HG02943 (cell line): ENCODE measurements around the gene RHOC.
"Not testable (repeated sequence)": the region's sequence is repeated elsewhere in the genome, so short reads cannot be mapped to it uniquely, and the experiment has no call there.

Experiments used
- ATAC-seq: cut with Tn5 transposase; IDR thresholded peaks from one replicate; pipeline ENCODE4 v1.9.1; 2021; ENCODE audit warnings: mild to moderate bottlenecking, low read depth, moderate library complexity; ENCODE audit not compliant: unreplicated experiment

RHOC gene

GRCh38 chr1:112706505-112707220 lies at the start of gene RHOC:
Gene RHOC (minus strand): TSS chr1:112707127. CDS start chr1:112703799, 3,328 bp downstream.
- peak; percentile 60 for ATAC-seq

DNA sequence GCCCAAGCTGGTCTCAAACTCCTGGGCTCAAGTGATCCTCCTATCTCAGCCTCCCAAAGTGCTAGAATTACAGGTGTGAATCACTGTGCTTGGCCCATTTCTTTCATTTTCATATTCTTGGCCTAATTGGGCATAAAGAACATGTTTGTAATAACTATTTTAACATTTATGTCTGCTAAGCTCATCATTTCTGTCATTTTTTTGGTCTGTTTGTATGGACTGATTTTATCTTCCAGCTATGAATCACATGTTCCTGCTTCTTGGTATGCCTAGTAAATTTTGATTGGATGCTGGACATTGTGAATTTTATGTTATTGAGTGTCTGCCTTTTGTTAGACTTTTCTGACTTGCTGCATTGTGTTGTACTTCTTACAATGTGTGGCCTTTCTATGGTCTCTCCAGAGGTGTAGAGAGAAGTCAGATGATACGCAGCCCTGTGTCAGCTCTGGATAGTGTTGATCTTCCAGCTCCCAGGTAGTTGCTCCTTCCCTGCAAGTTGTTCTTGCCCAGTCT lies 47.2 kb upstream of the RHOC start:
- ATAC-seq: no peak

- ATAC-seq: no peak
Measured at GRCh38 chr1:112748396-112748795, 41.5 kb upstream of the RHOC start.

GRCh38 chr1:112744009-112744578 lies 37.2 kb upstream of the RHOC start:
- ATAC-seq: no peak

- ATAC-seq: no peak
Measured at GRCh38 chr1:112743174-112744008, 36.5 kb upstream of the RHOC start.

DNA sequence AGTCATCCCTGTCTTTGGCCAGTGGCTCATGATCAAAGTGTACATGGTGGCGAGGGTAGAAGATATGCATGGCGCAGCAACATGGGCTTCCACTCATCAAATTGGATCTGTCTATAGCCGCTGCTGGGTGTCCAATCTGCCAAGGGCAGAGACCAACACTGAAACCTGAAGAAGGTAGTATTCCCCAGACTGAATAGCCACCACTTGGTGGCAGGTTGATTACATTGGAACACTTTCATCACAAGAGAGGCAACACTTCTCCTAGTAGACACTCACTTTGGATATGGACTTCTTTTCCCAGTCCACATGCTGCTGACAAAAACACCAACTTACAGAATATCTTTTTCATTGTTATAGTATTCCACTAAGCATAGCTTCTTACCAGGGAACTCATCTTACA lies 30.6 kb upstream of the RHOC start:
- ATAC-seq: no peak

DNA sequence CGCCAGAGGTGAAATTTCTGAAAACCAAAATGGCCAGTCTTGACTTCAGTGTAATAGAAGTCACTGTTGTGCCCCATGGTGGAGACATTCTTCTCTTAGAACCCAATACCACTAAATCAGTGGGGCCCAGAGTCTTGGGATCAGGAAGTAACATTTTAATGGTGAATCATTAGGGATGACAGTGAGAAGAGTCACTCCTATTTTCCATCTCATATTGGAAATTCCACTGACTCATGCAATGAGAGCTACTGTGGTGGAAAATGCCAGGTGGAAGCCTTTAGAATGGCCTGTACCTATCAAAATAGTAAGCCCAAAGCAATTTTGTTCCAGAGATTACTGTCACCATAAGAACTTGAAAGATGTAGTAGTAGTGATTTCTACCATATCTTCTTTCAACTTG lies 28.8 kb upstream of the RHOC start:
- ATAC-seq: no peak

GRCh38 chr1:112731451-112731850 lies 24.5 kb upstream of the RHOC start:
- ATAC-seq: no peak

DNA sequence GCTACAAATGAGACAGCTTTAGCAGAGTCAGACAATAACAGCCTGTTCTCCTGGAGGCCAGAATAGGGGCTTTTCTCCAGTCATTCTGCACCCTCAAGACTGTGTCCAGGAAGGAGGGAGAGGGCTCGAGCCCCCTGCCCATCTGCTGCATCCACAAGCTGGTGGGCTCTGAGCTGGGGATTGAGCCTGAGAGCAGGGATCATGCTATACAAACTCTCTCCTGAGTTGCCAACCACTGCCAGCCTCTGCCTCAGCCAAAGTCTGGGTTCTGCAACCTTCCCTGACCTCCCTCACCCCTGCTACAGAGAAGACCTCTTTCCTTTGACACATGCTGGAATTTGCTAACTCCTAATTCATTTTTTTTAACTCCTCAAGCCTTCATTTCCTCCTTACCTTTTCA lies 23.0 kb upstream of the RHOC start:
- no peak for ATAC-seq

DNA sequence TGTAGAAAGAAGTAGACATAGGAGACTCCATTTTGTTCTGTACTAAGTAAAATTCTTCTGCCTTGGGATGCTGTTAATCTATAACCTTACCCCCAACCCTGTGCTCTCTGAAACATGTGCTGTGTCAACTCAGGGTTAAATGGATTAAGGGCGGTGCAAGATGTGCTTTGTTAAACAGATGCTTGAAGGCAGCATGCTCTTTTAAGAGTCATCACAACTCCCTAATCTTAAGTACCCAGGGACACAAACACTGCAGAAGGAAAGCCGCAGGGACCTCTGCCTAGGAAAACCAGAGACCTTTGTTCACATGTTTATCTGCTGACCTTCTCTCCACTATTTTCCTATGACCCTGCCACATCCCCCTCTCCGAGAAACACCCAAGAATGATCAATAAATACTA lies 22.1 kb upstream of the RHOC start:
- ATAC-seq: not testable (repeated sequence)

- not testable (repeated sequence) for ATAC-seq
Measured at GRCh38 chr1:112728306-112728971, 21.5 kb upstream of the RHOC start.

DNA sequence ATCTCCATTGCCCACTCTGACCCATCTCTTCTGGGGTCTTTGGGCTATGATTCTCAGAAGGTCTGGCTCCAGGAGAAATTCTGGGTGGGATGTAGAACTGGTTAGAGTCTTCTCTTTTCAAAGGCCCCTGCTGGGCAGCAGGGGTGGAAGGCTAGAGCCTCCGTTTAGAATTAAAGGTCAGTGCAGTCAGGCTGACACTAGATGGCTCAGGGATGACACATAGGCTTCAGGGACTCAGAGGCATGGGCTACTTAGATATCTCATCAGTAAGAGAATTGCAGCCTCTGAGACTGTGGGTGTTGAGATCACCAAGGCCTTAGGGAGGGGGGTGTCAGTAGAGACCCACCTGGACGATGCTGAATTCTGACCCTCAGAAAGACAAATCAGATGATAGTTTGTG lies 20.8 kb upstream of the RHOC start:
- no peak for ATAC-seq

GRCh38 chr1:112724240-112724639 lies 17.3 kb upstream of the RHOC start:
- ATAC-seq: not testable (repeated sequence)

GRCh38 chr1:112723511-112723839 lies 16.5 kb upstream of the RHOC start:
- ATAC-seq: no peak

DNA sequence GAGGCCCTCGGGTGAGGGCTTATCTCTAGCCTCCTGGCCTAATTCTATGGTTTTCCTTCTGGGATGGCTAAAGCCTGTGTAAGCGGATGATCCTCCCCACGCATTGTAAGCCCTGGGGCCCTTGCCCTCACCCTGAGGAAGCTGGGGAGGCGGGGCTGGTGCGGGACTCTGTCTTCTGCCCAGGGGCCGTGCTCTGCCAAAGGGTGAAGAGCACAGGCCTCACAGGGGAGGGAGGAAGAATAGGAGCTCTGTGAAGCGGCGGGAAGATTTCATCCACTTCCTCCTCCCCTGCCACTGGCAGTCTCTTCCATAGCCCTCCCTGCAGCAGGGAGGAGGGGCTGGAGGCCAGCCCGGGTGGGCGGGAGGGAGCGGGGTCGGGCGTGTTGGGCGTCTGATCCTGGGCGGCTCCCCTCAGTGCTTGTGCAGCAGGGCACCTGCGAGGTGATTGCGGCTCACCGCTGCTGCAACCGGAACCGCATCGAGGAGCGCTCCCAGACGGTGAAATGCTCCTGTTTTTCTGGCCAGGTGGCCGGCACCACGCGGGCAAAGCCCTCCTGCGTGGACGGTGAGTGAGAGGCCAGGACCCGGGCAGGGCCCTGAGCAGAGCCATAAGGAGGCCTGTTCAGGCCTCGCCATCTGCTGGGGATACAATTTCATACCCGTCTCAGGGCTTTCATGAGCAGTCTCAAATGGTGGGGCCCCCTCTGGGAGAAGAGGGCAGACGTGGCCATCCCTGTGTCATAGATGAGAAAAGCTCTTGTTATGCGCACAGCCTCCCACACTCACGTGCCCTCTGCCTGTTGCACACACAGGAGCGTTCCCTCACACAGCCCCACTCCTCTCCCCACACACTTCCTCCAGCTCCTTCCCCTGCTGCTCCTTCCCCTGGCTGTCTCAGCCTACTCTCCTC lies 15.9 kb upstream of the RHOC start:
- ATAC-seq: no peak

DNA sequence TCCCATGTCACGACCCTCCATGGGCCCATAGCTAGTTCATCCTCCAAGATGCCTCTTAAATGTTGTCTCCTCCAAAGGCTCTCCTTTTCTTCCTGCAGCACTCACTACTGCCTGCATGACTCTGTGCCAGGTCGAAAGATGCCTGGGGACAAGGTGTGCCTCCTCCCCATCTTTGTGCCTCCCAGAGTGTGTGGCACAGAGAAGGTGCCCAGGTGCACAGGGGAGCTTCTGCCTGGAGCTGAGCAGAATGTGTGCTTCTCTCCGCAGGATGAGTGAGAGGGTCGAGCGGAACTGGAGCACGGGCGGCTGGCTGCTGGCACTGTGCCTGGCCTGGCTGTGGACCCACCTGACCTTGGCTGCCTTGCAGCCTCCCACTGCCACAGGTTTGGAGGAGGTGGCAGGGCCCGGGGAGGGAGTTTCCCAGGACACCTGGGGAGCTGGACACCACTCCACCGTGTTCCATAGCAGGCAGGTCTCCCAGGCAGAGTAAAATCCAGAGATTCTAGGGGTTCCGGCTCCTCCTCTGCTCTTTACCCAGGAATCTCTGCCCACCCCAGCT lies 15.1 kb upstream of the RHOC start:
- no peak for ATAC-seq

DNA sequence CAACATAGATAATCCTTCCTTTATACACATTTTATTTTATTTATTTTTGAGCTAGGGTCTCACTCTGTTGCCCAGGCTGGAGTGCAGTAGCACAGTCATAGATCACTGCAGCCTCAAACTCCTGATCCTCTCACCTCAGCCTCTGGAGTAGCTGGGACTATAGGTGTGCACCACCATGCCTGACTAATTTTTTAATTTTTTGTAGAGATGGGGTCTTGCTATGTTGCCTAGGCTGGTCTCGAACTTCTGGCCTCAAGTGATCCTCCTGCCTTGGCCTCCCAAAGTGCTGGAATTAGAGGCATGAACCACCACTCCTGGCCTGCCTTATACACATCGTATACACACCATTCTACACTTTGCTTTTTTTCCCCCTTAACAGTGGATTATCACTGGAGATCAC lies 14.4 kb upstream of the RHOC start:
- not testable (repeated sequence) for ATAC-seq

GRCh38 chr1:112720800-112721199 lies 13.9 kb upstream of the RHOC start:
- ATAC-seq: no peak

DNA sequence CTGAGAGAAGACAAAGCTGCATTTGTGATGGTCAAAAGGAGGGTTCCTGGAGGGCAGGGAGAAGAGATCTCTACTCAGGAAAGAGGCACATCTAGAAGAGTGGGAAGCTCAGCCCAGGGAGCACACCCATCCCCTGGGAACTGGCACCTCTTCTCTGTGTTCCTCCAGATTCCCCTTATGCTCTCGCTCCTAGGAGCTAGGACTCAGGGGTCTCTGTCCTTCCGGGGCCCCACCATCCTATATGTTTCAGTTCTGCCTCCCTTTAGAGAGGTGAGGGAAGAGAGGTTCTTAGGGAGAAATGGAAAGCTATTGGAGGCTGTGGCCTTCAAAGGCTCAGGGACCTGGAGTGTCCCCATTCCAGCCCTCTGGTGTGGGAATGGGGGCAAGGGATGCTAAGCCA lies 12.8 kb upstream of the RHOC start:
- ATAC-seq: no peak
